CD8-positive, alpha-beta memory T cell (primary cell): ENCODE results near the gene ARHGAP8. TPM values are rescaled to one million over a fixed set of nuclear protein-coding genes. Genes with fewer than 3 reads are reported as not detected.

ENCODE experiments used
- CTCF ChIA-PET: fragments of 350-600 bp; sonication (Branson Sonifier 250); formaldehyde crosslinking; loops from one replicate; lab custom pipeline; 2021; ENCODE audit warnings: antibody characterized with exemption; lab: Charles Lee
- POLR2A ChIA-PET: fragments of 350-600 bp; sonication (Branson Sonifier 250); formaldehyde crosslinking; loops from one replicate; lab custom pipeline; 2021; ENCODE audit warnings: antibody characterized with exemption; lab: Charles Lee
- DNase-seq, 5 donors: peaks; one replicate each; pipeline versions ENCODE4 v3.0.0 to v3.0.0-alpha.2; 2020 to 2022; ENCODE audit warnings: mixed read lengths in 1 of 5
- H3K27ac ChIP-seq: one replicate; pipeline ENCODE4 v1.7.0; 2013; ENCODE audit warnings: low read depth, mild to moderate bottlenecking, low read length, moderate library complexity
- H3K27me3 ChIP-seq: 2 replicates; pipeline ENCODE4 v1.7.0; 2013; ENCODE audit warnings: low read length, mild to moderate bottlenecking; ENCODE audit not compliant: insufficient read depth, poor library complexity, severe bottlenecking
- H3K36me3 ChIP-seq: 2 replicates; pipeline ENCODE4 v1.7.0; 2013; ENCODE audit warnings: mild to moderate bottlenecking, low read length, moderate library complexity; ENCODE audit not compliant: insufficient read depth
- H3K4me1 ChIP-seq: 2 replicates; pipeline ENCODE4 v1.7.0; 2013; ENCODE audit warnings: mild to moderate bottlenecking, low read length, moderate library complexity; ENCODE audit not compliant: insufficient read depth
- H3K4me3 ChIP-seq: 2 replicates; pipeline ENCODE4 v1.7.0; 2013; ENCODE audit warnings: mild to moderate bottlenecking, low read length
- H3K9me3 ChIP-seq: 2 replicates; pipeline ENCODE4 v1.7.0; 2013; ENCODE audit warnings: mild to moderate bottlenecking, low read length
- H3K27ac Mint-ChIP-seq, 8 donors: one replicate each; pipeline ENCODE4 v1.8.0; 2020 to 2021; ENCODE audit warnings: mixed read lengths in 8 of 8, mild to moderate bottlenecking in 6 of 8, inconsistent platforms in 3 of 8, moderate library complexity in 3 of 8
- H3K27me3 Mint-ChIP-seq, 2 donors: one replicate each; pipeline ENCODE4 v1.8.0; 2020 to 2021; ENCODE audit warnings: mixed read lengths in 2 of 2, mild to moderate bottlenecking in 1 of 2, moderate library complexity in 1 of 2
- H3K36me3 Mint-ChIP-seq, 3 donors: one replicate each; pipeline ENCODE4 v1.8.0; 2020 to 2021; ENCODE audit warnings: mixed read lengths in 3 of 3, inconsistent platforms in 1 of 3, mild to moderate bottlenecking in 1 of 3
- H3K4me1 Mint-ChIP-seq, 3 donors: one replicate each; pipeline ENCODE4 v1.8.0; 2020 to 2021; ENCODE audit warnings: mixed read lengths in 3 of 3, inconsistent platforms in 1 of 3, mild to moderate bottlenecking in 1 of 3
- H3K4me3 Mint-ChIP-seq, 7 donors: one replicate each; pipeline ENCODE4 v1.8.0; 2020 to 2021; ENCODE audit warnings: mixed read lengths in 7 of 7, mild to moderate bottlenecking in 6 of 7, moderate library complexity in 4 of 7, inconsistent platforms in 2 of 7
- H3K9me3 Mint-ChIP-seq, 5 donors: one replicate each; pipeline ENCODE4 v1.8.0; 2020 to 2022; ENCODE audit warnings: mixed read lengths in 5 of 5, mild to moderate bottlenecking in 3 of 5, moderate library complexity in 2 of 5, inconsistent platforms in 1 of 5
- polyA plus RNA-seq: library from polyadenylated mRNA; unstranded; fragments of 300-500 nt; fragmentation: Illumina TruSeq; gene quantifications from one replicate; pipeline ENCODE4 v1.2.3, GENCODE V29; 2021
- total RNA-seq, 2 experiments: library from RNA; stranded (reverse); gene quantifications; one replicate each; pipeline ENCODE4 v1.2.3, GENCODE V29; 2021

ARHGAP8 gene
- total and polyA plus RNA-seq, 3 experiments from 2014 or later, result 0.42 to 0.49 TPM; not detected in 1

DNA sequence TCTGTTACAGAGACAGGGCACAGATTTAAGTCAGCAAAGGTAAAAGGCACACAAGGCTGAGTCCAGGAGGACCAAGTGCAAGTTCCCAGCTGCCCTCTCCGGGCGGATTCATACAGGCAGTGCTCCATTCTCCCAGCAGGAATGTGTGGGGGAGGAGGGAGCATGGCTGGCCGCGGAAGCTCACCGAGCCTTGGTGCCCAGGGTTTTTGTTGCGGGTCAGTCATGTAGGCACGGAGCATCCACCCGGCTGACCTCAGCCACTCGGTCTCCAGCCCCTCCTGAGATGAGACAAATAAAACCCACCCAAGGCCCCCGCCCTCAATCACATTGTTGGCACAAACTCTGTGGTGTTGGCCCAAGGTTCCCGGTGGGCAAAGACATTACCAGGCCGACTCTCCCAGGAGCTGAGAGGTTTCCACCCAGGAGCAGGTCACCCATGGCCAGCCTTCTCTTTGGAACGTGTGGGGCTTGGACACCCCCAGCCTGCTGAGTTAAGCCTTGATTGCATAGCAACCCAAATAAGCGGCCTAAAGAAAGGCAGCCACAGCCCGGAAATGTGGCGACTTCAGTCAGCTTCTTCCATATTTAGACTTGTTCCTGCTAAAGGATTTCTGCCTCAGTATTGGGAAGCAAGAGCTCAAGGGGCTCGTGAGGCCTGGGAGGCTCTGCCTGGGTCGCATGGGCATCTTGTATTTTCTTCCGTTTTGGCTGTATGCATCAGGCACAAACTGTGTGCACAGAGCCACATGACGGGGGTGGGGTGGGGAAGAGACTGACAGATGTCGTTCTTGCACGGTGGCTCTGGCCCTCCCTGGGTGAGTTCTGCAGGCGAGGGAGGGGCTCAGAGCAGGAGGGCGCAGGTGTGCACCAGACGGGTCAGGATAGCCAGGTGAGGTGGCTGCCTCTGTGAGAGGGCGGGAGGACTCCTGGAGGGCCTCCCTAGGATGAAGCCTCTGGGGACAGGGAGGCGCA lies 63.0 kb downstream of the ARHGAP8 start:
- peak in 1 of 5 donors; percentile 37 for DNase-seq
- Mint-ChIP-seq H3K4me3 (no peak overlapping the region), H3K4me1 (no peaks in the 10 kb centered on the region), H3K27me3 (peaks cover 0 to 9% of the 10 kb centered on the region in 2 donors), H3K36me3 (no peaks in the 10 kb centered on the region), H3K27ac (no peak overlapping the region), H3K9me3 (no peaks in the 10 kb centered on the region)
- ChIA-PET POLR2A (no interaction called here), CTCF (interaction anchor here (1.2 to 1.3 kb wide), 2 partner anchors 10 to 130 kb away, joined by 3 to 4 read pairs; no protein-coding TSS in a partner anchor)
- H3K27ac ChIP-seq, result no peak overlapping the region
- H3K9me3 ChIP-seq, result no peaks in the 10 kb centered on the region
- no peaks in the 10 kb centered on the region for H3K36me3 ChIP-seq
- H3K4me1 ChIP-seq, result no peaks in the 10 kb centered on the region
- no peak overlapping the region for H3K4me3 ChIP-seq
- H3K27me3 ChIP-seq, result no peaks in the 10 kb centered on the region

DNA sequence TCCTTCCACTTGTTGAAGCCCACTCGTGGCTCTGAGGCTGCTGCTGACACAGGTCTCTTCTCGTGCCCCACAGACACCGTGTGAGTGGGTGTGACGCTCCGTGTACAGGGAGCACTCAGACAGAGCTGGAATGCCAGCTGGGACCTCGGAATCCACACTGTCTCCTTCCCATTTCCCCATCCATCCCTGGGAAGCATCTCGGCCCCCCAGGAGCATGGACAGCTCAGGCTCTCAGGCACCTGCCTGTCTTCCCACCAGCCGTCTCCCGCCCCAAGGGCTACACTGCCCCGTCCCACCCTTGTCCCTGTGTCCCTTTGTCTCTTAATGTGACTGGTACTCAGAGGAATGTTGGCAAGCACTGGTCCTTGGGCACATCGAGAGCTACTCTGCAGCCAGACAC lies 63.8 kb downstream of the ARHGAP8 start:
- H3K36me3 Mint-ChIP-seq, result no peaks in the 10 kb centered on the region
- Histone ChIP-seq H3K4me3 (no peak overlapping the region), H3K9me3 (no peaks in the 10 kb centered on the region), H3K27me3 (no peaks in the 10 kb centered on the region), H3K27ac (no peak overlapping the region), H3K4me1 (no peaks in the 10 kb centered on the region), H3K36me3 (no peaks in the 10 kb centered on the region)
- peak in 1 of 5 donors; percentile 12 for DNase-seq
- no peak overlapping the region for H3K27ac Mint-ChIP-seq
- H3K27me3 Mint-ChIP-seq, result peaks cover 0 to 6% of the 10 kb centered on the region in 2 donors
- POLR2A ChIA-PET, result no interaction called here
- peaks cover 0 to 4% (median 0%) of the 10 kb centered on the region in 3 donors for H3K4me1 Mint-ChIP-seq
- H3K9me3 Mint-ChIP-seq, result no peaks in the 10 kb centered on the region
- CTCF ChIA-PET, result interaction anchor here (1.2 to 1.3 kb wide), 2 partner anchors 9 to 131 kb away, joined by 3 to 4 read pairs; no protein-coding TSS in a partner anchor
- no peak overlapping the region for H3K4me3 Mint-ChIP-seq

DNA sequence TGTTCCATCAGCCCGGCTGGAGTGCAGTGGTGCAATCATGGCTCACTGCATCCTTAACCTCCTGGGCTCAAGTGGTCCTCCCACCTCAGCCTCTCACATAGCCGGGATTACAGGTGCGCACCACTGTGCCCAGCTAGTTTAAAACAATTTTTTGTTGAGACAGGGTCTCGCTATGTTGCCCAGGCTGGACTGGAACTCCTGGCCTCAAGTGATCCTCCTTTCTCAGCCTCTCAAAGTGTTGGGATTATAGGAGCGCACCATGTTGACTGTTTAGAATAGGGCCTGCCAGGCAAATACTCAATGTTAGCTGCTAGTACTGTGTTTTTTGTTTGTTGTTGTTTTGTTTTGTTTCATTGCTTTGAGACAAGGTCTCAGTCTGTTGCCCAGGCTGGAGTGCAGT lies 66.4 kb downstream of the ARHGAP8 start:
- peak in 1 of 5 donors; percentile 31 for DNase-seq
- Histone ChIP-seq H3K4me3 (no peak overlapping the region), H3K4me1 (no peaks in the 10 kb centered on the region), H3K27me3 (no peaks in the 10 kb centered on the region), H3K9me3 (no peaks in the 10 kb centered on the region), H3K36me3 (no peaks in the 10 kb centered on the region), H3K27ac (no peak overlapping the region)
- ChIA-PET CTCF (no interaction called here), POLR2A (no interaction called here)
- Mint-ChIP-seq H3K36me3 (no peaks in the 10 kb centered on the region), H3K4me3 (no peak overlapping the region), H3K9me3 (no peaks in the 10 kb centered on the region), H3K27ac (peak overlapping the region in 1 of 8 donors; percentile 81), H3K4me1 (peaks cover 0 to 4% (median 0%) of the 10 kb centered on the region in 3 donors), H3K27me3 (peaks cover 0 to 2% of the 10 kb centered on the region in 2 donors)

DNA sequence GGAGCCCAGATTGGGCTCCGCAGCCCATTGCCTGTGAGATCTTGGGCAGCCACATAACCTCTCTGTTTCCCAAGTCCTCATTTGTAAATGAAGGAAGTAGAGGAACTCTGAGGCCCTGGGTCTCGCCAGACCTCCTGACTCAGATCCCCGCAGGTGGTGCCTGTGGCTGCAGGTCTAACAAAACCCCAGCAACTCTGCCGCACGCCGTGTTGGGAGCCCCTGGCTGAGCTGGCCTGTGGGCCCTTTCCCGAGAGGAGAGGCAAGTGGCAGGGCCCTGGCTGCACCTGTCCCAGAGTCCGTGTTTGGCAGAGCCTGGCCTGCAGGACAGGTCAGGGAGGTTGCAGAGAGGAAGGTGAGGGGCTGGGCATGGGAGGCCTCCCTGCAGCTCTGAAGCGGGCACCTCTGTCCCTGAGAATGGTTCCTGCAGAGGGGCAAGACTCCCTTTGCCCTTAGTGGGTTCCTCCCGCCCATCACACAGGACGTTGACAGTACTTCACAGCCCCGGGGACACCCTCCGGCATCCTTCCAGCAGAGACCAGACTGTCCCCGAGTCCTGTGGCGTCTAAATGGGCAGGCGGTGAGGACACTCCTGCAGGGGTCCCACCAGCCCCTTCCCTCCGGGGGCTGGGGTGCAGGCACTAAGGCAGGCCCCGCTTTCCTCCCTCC lies 67.7 kb downstream of the ARHGAP8 start:
- H3K27ac ChIP-seq, result no peak overlapping the region
- H3K36me3 Mint-ChIP-seq, result no peaks in the 10 kb centered on the region
- no peaks in the 10 kb centered on the region for H3K36me3 ChIP-seq
- ChIA-PET CTCF (interaction anchor here (1.0 kb wide), 2 partner anchors 10 kb away, joined by 4 to 6 read pairs; no protein-coding TSS in a partner anchor), POLR2A (no interaction called here)
- H3K9me3 Mint-ChIP-seq, result no peaks in the 10 kb centered on the region
- H3K4me3 Mint-ChIP-seq, result no peak overlapping the region
- peaks cover 0 to 2% of the 10 kb centered on the region in 2 donors for H3K27me3 Mint-ChIP-seq
- no peaks in the 10 kb centered on the region for H3K9me3 ChIP-seq
- H3K27ac Mint-ChIP-seq, result no peak overlapping the region
- H3K4me1 Mint-ChIP-seq, result peaks cover 0 to 4% (median 0%) of the 10 kb centered on the region in 3 donors
- H3K4me1 ChIP-seq, result no peaks in the 10 kb centered on the region
- no peaks in the 10 kb centered on the region for H3K27me3 ChIP-seq
- H3K4me3 ChIP-seq, result no peak overlapping the region
- DNase-seq, result peak in 1 of 5 donors; percentile 26

DNA sequence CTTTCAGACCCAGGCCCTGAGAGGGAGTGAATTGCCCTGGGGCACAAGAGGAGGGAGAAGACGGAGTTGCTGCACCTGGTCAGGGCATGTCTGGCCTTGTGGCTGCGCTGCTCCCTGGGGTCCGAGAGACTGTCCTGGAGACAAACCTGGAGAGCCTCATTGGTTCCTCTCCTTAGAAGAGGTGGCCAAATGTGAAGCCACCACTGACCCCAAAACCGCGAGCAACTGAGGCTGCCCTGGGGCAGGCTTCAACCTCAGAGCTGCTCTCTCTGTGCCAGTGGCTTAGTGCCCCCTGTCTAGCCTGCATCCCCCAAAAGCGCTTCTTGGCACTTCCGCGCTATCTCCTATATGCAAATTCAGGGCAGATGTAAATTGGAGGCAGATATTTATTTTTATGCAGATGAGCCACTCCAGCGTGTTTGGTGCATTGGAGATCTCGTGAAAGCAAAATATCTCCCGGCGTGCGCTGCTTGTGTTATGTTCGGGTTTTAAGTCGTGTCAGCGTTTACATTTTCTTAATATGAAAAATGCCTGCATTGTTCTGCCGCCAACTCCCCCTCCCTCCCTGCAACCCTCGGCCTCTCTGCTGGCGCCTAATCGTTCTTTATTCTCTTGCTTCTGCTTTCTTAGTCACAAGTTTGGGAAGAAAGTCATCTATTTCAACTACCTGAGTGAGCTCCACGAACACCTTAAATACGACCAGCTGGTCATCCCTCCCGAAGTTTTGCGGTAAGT lies 69.5 kb downstream of the ARHGAP8 start:
- Histone ChIP-seq H3K4me3 (no peak overlapping the region), H3K36me3 (no peaks in the 10 kb centered on the region), H3K9me3 (no peaks in the 10 kb centered on the region), H3K4me1 (no peaks in the 10 kb centered on the region), H3K27me3 (no peaks in the 10 kb centered on the region), H3K27ac (no peak overlapping the region)
- Mint-ChIP-seq H3K4me3 (no peak overlapping the region), H3K36me3 (no peaks in the 10 kb centered on the region), H3K27me3 (peaks cover 1 to 4% of the 10 kb centered on the region in 2 donors), H3K9me3 (no peaks in the 10 kb centered on the region), H3K27ac (no peak overlapping the region), H3K4me1 (peaks cover 0 to 4% (median 0%) of the 10 kb centered on the region in 3 donors)
- POLR2A ChIA-PET, result no interaction called here
- CTCF ChIA-PET, result no interaction called here
- DNase-seq, result peak in 1 of 5 donors; percentile 16

DNA sequence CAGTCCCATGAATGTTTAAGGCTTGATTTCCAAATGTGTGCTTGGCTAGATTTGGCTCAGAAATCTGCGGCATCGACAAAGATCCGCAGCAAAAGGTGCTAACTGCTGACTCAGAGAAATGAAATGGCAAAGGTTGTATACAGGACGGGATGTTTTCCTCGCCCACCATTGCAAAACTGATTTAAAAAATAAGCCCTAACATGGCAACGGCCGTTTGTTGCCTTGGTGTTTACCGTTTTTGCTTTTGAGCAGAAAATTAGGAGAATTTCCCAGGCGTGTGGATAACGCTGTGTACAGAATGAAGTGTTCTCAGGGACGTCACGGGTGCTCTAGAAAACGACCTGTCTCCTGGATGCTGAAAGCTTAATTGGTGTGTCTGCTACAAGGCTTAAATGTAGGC lies 70.2 kb downstream of the ARHGAP8 start:
- CTCF ChIA-PET, result no interaction called here
- POLR2A ChIA-PET, result no interaction called here
- Histone ChIP-seq H3K27me3 (no peaks in the 10 kb centered on the region), H3K4me3 (no peak overlapping the region), H3K27ac (no peak overlapping the region), H3K9me3 (no peaks in the 10 kb centered on the region), H3K36me3 (no peaks in the 10 kb centered on the region), H3K4me1 (no peaks in the 10 kb centered on the region)
- no peak for DNase-seq
- no peaks in the 10 kb centered on the region for H3K36me3 Mint-ChIP-seq
- peaks cover 3 to 5% of the 10 kb centered on the region in 2 donors for H3K27me3 Mint-ChIP-seq
- no peak overlapping the region for H3K27ac Mint-ChIP-seq
- H3K4me1 Mint-ChIP-seq, result peaks cover 0 to 4% (median 0%) of the 10 kb centered on the region in 3 donors
- H3K9me3 Mint-ChIP-seq, result no peaks in the 10 kb centered on the region
- no peak overlapping the region for H3K4me3 Mint-ChIP-seq

DNA sequence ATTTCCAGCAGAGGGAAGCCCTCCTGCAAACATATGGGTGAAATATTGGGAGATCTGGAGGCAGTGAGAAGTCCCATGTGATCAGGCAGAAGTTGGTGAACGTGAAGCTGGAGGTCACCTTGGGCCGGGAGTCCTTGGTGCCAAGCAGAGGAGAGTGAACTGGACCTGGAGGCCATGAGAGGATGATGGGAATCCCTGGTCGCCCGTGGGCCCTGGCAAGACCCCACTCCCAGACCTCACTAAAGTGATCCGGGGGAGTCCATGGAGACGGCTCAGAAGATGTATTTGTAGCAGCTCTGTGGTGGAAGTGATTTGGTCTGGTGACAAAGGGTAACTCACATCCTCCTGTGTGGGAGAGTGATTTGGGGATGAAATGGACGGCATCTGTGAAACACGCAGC lies 71.0 kb downstream of the ARHGAP8 start:
- POLR2A ChIA-PET, result no interaction called here
- Histone ChIP-seq H3K27me3 (no peaks in the 10 kb centered on the region), H3K4me3 (no peak overlapping the region), H3K9me3 (no peaks in the 10 kb centered on the region), H3K36me3 (no peaks in the 10 kb centered on the region), H3K27ac (no peak overlapping the region), H3K4me1 (no peaks in the 10 kb centered on the region)
- CTCF ChIA-PET, result no interaction called here
- no peaks in the 10 kb centered on the region for H3K9me3 Mint-ChIP-seq
- H3K27me3 Mint-ChIP-seq, result peaks cover 5 to 6% of the 10 kb centered on the region in 2 donors
- H3K27ac Mint-ChIP-seq, result peak overlapping the region in 1 of 8 donors; percentile 62
- DNase-seq, result no peak
- no peaks in the 10 kb centered on the region for H3K36me3 Mint-ChIP-seq
- H3K4me1 Mint-ChIP-seq, result peaks cover 0 to 4% (median 2%) of the 10 kb centered on the region in 3 donors
- no peak overlapping the region for H3K4me3 Mint-ChIP-seq
